Measurements from ENCODE around the gene MAP3K8. TPM values are rescaled to one million over a fixed set of nuclear protein-coding genes. Genes with fewer than 3 reads are reported as not detected.

Gene MAP3K8
- total and polyA plus RNA-seq, 2 of the 8 experiments (the other 6 are each of a cell fraction or from before 2014, with no cell fraction given), result 5.6 to 6.0 TPM

- no peak overlapping the region for H3K14ac ChIP-seq (ENCODE audit: insufficient read length)
- no peak overlapping the region for H2BK20ac ChIP-seq (ENCODE audit: low read length)
- H3K79me2 ChIP-seq (ENCODE audit: control insufficient read depth in 1 of 2, insufficient read depth in 2 of 2, low read length in 2 of 2), result no peaks in the 10 kb centered on the region
- H2BK15ac ChIP-seq (ENCODE audit: low read length), result no peak overlapping the region
- no peak overlapping the region for H3K27ac ChIP-seq (ENCODE audit: low read depth, low read length)
- peaks cover 0 to 11% (median 3%) of the 10 kb centered on the region in 4 experiments; a peak in 3 of 7 replicates for H3K4me1 ChIP-seq (replicated peaks in 1 of 4; ENCODE audit: control insufficient read depth in 3 of 4, insufficient read depth in 4 of 4, low read length in 3 of 4)
- H3K9ac ChIP-seq (replicated peaks in 1 of 4; ENCODE audit: extremely low read depth in 1 of 4, low read depth in 3 of 4, low read length in 3 of 4), result no peak overlapping the region
- no peak overlapping the region for H2BK5ac ChIP-seq (ENCODE audit: low read depth, low read length)
- 97% methylated on average over 6 of the region's 6 CpGs; no CpG with 5 or more reads in 1 of the 2 experiments for WGBS, 2 experiments (ENCODE audit: extremely low coverage in 1 of 2, insufficient coverage in 1 of 2, insufficient read length in 1 of 2, insufficient replicate concordance in 2 of 2, low coverage in 1 of 2, low lambda C conversion rate in 2 of 2, missing lambda C conversion rate in 1 of 2)
- H3K23ac ChIP-seq (ENCODE audit: insufficient read length), result no peak overlapping the region
- no peak overlapping the region for H2BK12ac ChIP-seq (ENCODE audit: low read depth, low read length)
- ChIA-PET CTCF (ENCODE audit: partially characterized antibody) (interaction anchor here (1.9 kb wide), 1 partner anchor 137 kb away, joined by 4 read pairs; no protein-coding TSS in a partner anchor), POLR2A (ENCODE audit: partially characterized antibody) (no interaction called here)
- no peaks in the 10 kb centered on the region for H3K9me3 ChIP-seq (ENCODE audit: insufficient read depth in 2 of 2, low read depth in 1 of 2, low read length in 1 of 2)
- no peak overlapping the region for H3K4me3 ChIP-seq (ENCODE audit: extremely low read depth in 1 of 4, insufficient read depth in 2 of 4, low read depth in 3 of 4, low read length in 4 of 4)
- H2AFZ ChIP-seq (ENCODE audit: low read length), result no peak overlapping the region
- H3K4ac ChIP-seq (replicated peaks; ENCODE audit: insufficient read length, low read depth, low read length), result no peak overlapping the region
- no peak for DNase-seq (ENCODE audit: low read depth in 1 of 2, low spot score in 2 of 2)
- no peaks in the 10 kb centered on the region for H3K23me2 ChIP-seq (ENCODE audit: low read depth, low read length)
- H3K4me2 ChIP-seq (ENCODE audit: insufficient read depth in 1 of 2, low read depth in 2 of 2, low read length in 2 of 2), result no peak overlapping the region
- H2AK5ac ChIP-seq (ENCODE audit: low read depth, low read length), result no peak overlapping the region
- H3K36me3 ChIP-seq (ENCODE audit: control insufficient read depth in 2 of 4, insufficient read depth in 4 of 4, low read length in 3 of 4), result peaks cover 3 to 7% (median 4%) of the 10 kb centered on the region in 4 experiments; a peak in 5 of 8 replicates
- no peak overlapping the region for H3K18ac ChIP-seq (ENCODE audit: extremely low read depth, low read length)
- no peak for FAIRE-seq
- H4K20me1 ChIP-seq (replicated peaks in 1 of 2; ENCODE audit: control insufficient read depth in 1 of 2, insufficient read depth in 2 of 2, low read length in 2 of 2), result no peaks in the 10 kb centered on the region
- TF ChIP-seq HDAC6 (IDR thresholded peaks at IDR 0.05; ENCODE audit: low read depth, low read length) (no peak), E2F6 (IDR thresholded peaks at IDR 0.05) (no peak), GABPA (IDR thresholded peaks at IDR 0.05; ENCODE audit: borderline replicate concordance, insufficient read depth, low read length) (no peak), KDM4A (IDR thresholded peaks at IDR 0.05; ENCODE audit: low read depth, low read length, severe bottlenecking) (no peak), TAF1 (IDR thresholded peaks at IDR 0.05; ENCODE audit: low read depth, low read length) (no peak), CBX8 (IDR thresholded peaks at IDR 0.05; ENCODE audit: borderline replicate concordance, low read depth, low read length) (no peak), BRCA1 (IDR thresholded peaks at IDR 0.05; ENCODE audit: low read depth, low read length) (no peak)
- no peak overlapping the region for H2BK120ac ChIP-seq (replicated peaks; ENCODE audit: low read depth, low read length)
- no peaks in the 10 kb centered on the region for H3K79me1 ChIP-seq (ENCODE audit: low read depth, low read length)
- H4K8ac ChIP-seq (ENCODE audit: extremely low read depth, insufficient read depth, low read length), result no peak overlapping the region
- H4K91ac ChIP-seq (replicated peaks; ENCODE audit: insufficient read length, low read length), result no peak overlapping the region
- H4K5ac ChIP-seq (ENCODE audit: insufficient read length, low read depth, low read length), result no peak overlapping the region
- H3K27me3 ChIP-seq (replicated peaks in 1 of 4; ENCODE audit: control insufficient read depth in 3 of 4, extremely low read depth in 1 of 4, insufficient read depth in 3 of 4, low read length in 3 of 4), result no peaks in the 10 kb centered on the region
- no peak overlapping the region for H3K56ac ChIP-seq (replicated peaks; ENCODE audit: insufficient read length, low read depth, low read length)
Observed at GRCh38 chr10:30453764-30454527, 20.0 kb downstream of the MAP3K8 start.

Measured in H1 (cell line).